MV-4-11 (cell line): Measurements from ENCODE around the gene ANXA5.
A peak's percentile ranks its signal among the peaks of the same experiment; 100 is the strongest.

Source experiments
- DNase-seq: peaks from one replicate; lab custom pipeline; 2025; lab: John Stamatoyannopoulos, UW

Gene ANXA5

DNA sequence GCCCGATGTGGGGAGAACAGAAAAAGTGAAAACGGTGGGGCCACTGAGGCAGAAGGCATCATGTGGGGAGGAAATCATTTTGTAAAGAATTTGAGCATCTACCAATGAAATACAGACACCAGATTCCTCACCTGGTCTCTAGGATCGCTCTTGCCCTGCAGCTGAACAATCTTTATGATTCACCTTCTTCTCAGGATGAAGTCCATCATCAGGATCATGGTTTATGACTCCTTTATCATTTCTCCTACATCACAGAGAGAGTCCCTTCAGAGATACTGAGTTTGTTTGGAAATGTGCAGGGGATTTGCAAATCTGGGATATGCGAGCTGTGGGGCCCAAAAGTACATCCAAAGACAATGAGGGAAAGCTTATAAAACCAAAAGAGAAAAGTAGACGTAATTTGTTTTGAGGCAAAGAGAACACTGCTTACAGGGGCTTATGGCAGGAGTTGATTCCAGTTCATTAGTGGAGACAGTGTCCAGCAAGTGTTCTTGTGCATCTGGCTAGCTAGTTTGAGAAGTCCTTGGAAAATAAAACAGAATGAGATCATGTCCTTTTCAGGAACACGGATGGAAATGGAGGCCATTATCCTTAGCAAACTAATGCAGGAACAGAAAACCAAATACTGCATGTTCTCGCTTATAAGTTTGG lies 15.3 kb upstream of the ANXA5 start:
- no peak for DNase-seq

DNA sequence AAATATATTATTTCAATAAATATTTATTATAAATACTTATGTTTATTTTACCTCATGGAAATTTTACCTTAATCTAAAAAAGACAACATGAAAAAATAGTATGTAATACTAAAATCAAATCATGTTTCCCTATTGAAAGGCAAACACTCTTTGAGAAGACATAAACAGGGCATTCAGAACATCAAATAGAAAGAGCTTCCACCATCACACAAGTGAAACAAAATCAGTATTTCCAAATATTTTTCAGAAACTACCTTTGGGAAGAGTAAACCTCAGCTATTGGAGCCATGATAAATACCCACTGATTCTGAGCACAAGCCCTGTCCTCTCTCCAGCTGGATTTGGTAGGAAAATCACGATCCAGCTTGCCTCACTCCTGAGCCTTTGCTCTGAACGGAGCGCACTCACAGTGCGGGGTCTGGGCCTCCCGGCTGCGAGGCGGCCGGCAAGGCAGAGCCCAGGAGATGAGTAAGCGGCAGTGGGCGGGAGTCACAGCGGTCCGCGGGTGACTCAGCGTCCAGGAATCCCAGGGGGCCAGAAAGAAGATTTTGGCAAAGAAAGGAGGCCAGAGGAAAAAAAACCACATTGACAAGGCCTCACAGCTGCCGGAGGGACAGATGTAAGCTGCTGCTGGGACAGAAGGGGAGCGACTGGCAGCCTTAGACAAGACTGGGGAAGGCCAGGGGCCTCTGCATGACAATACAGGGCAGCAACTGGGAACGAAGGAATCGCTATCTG lies 14.7 kb upstream of the ANXA5 start:
- peak; percentile 77 for DNase-seq

DNA sequence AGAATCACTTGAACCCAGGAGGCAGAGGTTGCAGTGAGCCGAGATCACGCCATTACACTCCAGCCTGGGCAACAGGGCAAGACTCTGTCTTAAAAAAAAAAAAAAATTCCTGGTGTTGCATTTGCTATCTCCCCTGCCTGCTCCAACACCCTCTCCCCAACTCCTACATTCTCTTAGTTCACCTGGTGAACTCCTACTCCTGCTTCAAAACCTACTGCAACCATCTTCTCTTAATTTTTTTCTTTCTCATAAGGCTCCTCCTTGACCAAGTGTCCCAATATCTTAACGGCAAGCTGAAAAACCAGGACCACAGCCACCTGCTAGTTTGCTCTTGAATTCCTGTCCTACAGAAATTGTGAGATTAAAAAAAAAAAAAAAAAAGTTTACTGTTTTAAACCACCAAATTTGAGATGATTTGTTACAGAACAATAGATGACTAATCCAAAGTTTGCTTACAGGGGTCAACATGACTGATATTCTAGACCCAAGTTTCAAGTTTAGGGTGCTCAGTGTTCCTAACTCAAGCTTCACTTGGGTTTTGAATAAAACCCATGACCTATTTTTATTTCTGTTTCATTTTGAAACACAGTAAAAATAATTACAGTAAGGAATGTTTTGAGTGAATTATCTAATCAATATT lies 13.1 kb upstream of the ANXA5 start:
- DNase-seq: no peak

DNA sequence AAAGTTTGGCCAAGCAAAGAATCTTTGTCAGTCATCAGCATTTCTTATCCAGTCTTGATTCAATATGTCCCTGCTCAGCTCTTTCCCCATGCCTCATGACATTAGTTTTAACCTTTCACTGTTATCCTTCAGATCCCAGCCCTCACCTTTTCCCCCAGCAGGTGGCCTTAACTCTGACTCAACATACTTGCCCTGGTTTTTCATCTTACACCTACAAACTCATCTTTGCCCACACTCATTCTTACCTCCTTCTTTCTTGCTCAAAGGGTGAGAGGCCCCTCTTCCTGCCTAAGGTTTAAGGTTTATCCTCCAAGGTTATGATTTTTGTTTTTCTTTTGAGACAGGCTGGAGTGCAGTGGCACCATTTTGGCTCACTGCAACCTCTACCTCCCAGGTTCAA lies 10.6 kb upstream of the ANXA5 start:
- no peak for DNase-seq

DNA sequence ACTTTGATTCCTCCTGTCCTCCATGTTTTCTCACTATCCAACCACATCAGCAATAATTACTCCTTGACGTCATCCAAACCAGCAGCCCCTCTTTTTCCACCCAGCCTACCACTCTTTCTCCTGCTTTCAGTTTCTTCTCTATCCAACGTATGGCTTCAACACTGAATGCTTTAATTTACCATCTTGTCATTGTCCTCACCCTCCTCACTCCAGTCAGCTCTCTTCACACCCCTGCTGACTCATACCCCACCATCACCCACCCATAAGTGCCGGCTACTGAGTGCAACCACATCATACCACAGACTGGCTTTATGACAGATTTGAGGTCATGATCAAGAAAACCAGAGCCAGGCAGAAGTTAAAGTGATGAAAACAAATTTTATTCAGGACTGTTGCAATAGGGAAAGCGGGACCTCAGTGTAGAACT lies 9.8 kb upstream of the ANXA5 start:
- DNase-seq: peak; percentile 83

DNA sequence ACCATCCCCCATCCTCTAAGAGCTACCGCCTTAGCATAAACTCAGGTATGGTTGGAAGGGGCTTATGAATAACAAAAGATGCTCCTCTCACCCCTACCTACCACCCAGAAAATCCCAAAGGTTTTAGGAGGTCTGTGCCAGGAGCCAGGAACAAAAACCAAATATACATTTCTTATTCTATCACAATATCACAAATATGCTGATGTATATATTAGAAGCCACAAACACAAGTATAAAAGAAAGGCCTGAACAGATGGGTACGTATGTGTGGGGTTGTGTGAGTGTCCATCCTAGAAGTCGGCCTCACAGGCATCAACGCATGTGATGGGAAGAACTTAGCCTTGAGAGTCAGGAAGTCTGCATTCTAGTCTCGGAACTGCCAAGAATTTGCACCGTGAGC lies 8.7 kb upstream of the ANXA5 start:
- DNase-seq: no peak

DNA sequence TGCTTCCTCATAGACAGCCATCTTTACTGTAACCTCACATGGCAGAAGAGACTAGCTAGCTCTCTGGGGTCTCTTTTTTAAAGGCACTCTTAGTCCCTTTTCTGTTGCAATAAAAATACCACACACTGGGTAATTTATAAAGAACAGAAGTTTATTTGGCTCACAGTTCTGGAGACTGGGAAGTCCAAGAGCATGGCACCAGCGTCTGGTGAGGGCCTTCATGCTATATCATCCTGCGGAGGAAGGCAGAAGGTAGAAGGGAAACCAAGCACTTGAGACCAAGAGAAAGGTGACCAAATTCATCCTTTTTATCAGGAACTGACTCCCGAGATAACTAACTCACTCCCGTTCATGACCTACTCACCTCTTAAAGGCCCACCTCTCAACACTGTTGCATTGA lies 5.4 kb upstream of the ANXA5 start:
- DNase-seq: no peak

DNA sequence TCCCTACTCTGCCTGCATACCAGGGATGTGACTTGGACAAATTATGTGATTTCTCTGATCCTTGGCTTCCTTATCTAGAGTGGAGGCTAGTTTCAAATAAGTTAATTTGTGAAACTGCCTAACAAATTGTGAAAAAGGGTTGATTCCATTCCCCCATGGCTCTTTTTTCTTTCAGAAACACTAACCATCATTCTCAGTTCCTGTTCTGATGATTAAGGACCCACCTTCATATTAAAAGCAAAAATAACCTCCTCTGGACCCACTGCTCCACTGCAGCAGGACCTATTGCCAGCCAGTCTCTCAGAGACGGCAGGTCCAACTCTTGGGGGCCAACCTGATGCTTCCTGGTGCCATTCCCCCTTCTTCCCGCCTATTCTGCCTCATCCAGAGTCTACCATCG lies 4.5 kb upstream of the ANXA5 start:
- DNase-seq: no peak

DNA sequence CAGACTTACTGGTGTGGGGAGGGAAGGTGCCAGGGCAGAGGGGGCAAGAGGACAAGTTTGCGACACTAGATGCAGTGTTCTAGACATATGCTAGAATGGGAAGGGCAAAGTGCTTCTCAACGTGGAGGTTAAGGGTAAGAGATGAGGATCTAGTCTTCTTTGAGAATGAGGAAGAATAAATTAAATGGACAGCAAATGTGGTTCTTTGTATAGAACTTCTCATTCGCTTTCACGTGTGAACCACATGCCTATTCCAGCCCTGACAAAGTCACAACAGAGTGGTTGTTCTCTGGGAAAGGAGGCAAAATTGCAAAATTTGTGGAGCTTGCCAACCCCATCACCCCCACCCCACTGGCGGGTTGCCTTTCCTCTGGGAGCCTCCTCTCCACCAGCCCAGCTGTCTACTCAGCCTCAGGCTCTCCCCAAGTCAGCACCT lies 1.5 kb upstream of the ANXA5 start:
- peak; percentile 17 for DNase-seq

DNA sequence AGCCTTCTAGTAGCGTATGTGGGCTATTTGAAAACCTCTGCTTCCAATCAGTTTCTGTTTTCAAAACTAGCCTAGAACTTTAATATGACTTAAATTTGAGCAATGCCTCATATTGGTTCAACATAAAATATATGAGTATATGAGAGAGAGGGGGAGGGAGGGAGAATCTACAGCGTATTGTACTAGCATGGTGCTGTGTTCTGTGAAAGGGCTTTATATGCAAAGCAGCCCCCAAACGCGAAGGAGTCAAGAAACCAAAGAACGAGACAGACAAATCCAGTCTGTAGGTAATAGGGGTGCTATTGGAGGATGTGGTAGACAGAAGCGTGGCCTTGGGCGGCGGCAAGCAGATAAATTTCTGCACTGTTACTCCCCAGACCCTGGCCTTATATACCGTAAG lies 784 bp upstream of the ANXA5 start:
- DNase-seq: no peak

DNA sequence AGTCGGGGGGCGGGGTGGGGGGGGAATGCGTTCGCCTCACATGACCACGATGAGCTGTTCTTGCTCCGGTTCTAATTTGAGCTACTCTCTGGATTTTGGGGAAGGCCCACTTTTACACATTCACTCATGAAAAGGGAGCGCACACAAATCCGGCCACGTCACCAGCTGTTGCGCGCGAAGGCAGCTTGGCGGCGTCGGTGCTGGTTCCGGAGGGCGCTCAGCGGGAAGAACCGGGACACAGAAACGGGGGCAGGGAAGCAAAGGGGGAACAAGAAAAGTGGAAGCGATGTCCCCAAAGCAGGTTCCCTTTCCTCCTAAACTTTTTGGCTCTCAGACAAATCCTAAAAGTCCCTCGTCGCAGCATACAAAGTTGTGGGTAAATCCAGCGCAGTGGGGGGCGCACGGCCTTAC lies 605 bp downstream of the ANXA5 start:
- peak; percentile 61 for DNase-seq

DNA sequence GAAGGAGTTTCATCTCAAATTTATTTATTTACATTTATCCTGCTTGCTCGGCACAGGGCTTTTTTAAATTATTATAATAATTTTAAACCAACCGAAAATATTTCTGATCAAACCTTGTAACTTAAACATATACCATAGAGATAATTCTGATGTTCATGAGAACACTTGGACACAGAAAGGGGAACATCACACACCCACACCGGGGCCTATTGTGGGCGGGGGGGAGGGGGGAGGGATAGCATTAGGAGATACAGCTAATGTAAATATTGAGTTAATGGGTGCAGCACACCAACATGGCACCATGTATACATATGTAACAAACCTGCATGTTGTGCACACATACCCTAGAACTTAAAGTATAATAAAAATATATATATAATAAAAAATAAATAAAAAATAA lies 2.9 kb downstream of the ANXA5 start:
- no peak for DNase-seq

DNA sequence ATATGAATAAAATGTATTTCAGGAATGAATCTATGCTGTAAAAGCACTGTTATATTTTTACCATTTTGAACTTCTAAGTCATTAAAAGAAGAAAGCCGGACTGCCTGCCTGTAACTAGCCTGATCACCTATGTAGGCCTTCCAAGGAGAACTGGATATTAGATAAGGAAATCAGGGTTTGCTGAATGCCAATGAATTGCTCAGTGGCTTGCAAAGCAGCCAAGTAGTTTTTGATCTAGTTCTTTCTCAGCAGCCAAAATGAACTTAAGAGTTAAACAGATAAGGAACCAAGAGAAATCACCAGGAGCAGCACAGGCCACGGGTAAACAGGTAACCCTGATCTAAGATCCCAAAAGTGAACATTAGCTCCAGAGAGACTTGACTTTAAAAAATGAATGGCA lies 3.3 kb downstream of the ANXA5 start:
- DNase-seq: no peak

DNA sequence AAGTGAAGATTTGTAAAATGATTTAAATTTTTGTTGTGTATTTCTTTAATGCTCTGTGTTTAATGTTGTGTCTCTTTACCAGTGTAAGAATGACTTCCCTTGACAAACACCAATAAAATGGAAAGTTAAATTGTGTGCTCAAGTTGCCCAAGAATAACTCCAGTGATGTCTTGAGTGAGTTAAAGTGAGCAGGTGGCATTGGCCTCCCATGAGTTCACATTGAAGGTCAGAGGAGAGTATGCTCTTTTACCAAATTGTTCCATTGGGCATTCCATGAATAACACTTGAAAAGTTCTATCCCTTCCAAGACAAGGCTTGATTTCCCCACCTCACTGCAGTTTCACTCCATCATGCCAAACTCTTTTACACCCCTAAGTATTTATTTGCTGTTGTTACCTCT lies 4.5 kb downstream of the ANXA5 start:
- no peak for DNase-seq

DNA sequence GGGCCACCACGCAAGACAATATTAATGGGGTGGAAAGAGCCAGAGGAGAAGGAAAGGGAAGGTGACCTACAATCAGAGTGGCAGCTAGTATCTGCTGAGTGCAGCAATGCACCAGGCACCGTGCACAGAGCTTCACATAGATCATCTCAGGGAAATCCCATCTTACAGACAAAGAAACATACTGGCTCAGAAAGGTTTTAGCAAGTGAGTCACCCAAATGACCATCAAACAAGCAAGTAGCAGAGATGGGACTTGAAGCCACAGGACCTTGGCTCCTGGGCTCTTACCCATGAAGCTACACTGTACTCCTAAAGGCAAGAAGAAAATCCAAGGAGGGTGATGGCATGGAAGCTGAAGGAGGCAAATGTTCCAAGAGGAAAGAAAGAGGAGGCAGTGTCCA lies 6.8 kb downstream of the ANXA5 start:
- DNase-seq: no peak

DNA sequence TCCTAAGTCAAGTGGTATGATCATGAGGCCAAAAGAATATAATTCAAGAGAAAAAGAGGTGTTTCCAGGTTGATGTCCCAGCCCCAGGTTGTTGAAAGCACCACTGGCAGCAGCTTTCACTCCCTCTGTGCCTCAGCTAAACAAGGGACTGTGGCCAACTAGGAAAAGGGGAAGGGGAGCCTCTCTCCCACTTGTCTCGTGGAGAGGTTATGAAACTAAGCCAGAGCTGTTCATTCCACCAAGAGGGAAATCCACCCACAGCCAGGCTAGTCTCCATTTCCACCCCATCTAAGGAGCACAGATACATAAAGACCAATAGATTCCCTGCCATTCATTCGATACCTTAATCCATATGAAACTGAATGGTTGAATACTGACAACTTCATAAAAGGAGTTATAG lies 8.1 kb downstream of the ANXA5 start:
- DNase-seq: peak; percentile 17

DNA sequence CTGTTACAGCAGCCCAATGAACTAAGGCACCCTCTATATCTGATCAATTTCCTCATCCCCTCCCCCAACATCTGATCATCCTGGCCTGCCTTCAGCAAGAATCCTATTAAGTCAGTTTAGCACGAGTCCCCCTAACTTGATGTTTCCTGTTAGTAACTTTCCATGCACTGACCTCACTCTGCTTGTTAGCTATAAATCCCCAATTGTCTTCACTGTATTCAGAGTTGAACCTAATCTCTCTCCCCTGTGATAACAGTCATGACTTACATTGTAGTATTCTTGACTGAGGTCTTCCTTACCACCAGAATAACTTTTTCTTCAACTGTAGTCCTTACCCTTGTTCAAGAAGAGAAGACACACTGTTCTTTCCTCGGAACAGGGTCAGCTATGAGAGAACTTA lies 8.5 kb downstream of the ANXA5 start:
- no peak for DNase-seq

DNA sequence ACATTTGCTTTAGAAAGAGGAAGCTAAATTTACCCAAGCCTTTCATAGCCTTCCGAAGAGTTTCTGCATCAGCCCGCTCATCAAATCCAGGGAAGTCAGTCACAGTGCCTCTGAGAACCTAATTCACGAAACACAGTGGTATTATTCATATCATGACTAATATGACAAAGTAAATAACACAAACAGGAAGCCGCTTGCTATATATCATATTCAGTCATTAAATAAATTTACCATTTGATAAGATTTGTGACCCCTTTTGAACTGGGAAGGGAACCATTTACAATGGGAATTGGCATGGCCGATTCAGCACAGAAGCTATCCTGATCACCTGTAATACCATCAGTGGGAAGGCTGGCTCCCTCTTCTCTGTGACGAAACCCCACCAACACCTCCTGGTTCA lies 10.5 kb downstream of the ANXA5 start:
- DNase-seq: no peak

DNA sequence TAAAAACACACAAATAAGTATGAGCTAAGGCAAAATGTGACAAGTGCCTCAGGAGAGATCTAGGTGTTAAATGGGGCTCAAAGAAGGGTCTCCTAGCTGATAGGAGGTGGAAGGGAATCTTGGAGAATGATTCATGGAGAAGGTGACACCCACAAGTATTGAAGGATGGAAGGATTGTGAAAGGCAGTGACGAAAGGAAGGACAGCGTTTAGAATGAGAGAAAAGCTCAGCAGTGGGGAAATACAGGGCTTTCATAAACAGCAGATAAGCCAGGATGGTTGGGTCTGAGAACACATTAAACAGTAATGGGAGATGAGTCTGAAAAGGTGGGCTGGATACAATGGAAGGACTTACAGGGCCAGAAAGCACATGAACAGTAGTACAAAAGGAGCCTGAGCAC lies 11.5 kb downstream of the ANXA5 start:
- no peak for DNase-seq

DNA sequence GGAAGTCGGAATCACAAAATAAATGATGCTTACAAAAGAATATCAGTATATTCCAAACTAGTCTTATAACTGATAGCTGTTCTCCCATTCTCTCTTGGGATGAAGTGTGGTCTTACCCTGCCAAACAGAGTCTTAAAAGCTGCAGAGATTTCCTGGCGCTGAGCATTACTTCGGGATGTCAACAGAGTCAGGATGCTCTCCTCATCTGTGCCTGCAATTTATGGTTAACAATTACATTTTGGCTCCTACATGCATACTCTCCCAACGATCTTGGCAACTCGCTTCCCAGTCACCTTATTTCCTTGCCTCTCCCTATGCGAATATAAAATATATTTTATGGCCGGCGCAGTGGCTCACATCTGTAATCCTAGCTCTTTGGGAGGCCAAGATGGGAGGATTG lies 12.2 kb downstream of the ANXA5 start:
- no peak for DNase-seq

DNA sequence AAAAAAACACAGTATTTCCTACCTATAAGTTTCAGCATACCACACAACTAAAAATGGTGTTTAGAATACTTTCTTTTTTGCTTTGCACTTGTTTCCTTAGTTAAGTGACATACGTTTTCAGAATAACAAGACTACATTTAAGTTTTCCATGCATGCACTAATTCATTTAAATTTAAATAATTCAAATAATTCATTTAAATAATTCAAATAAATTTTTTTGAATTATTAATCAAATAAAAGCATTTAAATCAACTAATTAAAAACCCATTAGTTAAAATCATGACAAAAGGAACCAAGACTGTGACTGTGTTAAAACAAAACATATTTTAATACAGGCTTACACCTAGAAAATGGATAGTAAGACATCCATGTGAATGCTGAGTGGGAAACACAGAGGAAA lies 12.8 kb downstream of the ANXA5 start:
- DNase-seq: no peak

DNA sequence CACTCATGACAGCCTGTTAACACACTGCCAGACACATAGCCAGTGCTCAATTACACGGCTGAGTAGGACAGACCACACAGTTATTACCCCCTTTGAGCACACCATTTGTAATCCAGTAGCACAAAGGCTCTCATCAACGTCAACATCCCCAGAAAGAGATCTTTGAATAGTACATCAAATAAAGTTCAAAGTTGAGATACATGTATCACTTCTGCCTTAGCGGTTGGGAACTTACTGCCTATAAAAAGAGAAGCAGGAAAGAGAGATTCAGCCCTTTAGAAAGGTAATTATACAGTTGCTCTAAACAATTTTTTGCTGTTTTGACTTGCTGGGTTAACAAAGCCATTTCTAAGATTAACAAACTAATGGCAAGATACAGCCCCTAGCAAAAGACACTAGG lies 16.2 kb downstream of the ANXA5 start:
- no peak for DNase-seq

DNA sequence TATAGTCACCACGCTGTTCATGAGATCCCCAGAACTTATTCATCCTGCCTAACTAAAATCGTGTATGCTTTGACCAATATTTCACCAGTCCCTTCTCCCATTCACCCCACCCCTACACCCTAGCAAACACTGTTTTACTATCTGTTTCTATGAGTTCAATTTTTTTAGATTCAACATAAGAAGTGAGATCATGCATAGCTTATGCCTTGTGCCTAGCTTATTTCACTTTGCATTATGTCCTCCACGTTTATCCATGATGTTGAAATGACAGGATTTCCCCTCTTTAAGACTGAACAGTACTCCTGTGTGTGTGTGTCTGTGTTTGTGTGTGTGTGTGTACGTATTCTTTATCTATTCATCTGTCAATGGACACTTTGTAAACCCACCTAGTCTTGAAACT lies 16.8 kb downstream of the ANXA5 start:
- no peak for DNase-seq

DNA sequence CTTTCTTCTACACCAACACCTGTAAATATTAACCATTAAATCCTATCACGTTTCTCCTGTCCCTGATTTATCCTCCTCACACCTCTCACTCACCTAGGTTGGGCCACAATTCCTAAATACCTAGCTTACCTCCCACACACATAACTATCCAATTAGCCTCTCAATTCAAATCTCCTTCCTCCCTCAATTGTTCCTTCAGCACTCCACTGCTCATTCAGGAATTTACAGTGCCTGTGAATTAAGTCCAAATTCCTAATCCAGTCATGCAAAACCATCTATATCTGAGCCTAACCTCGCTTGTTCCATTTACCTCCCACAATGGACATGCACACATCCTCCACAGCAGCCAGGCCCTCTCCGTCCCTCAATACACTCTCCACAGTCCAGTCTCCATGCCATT lies 17.5 kb downstream of the ANXA5 start:
- DNase-seq: no peak
